Stimulated activated memory B cell treated with anti-CD40 and anti-IgM and Interleukin-4, amounts not matched to agents 10 μg/mL and 1 μg/mL and 100 μg/mL, for 72 hours (primary cell): ENCODE data around the gene MPPED1.

ENCODE experiments used
- ATAC-seq: fragments of 150-1000 bp; cut with Tn5 transposase; 2 replicates; pipeline ENCODE4 v1.10.0; 2021
- H3K27ac Mint-ChIP-seq: one replicate; pipeline ENCODE4 v1.8.0; 2022; ENCODE audit warnings: mild to moderate bottlenecking, mixed read lengths
- H3K27me3 Mint-ChIP-seq: one replicate; pipeline ENCODE4 v1.8.0; 2022; ENCODE audit warnings: mixed read lengths
- H3K36me3 Mint-ChIP-seq: one replicate; pipeline ENCODE4 v1.8.0; 2022; ENCODE audit warnings: mixed read lengths
- H3K4me1 Mint-ChIP-seq: one replicate; pipeline ENCODE4 v1.8.0; 2022; ENCODE audit warnings: mixed read lengths
- H3K4me3 Mint-ChIP-seq: one replicate; pipeline ENCODE4 v1.8.0; 2022; ENCODE audit warnings: mild to moderate bottlenecking, moderate library complexity, mixed read lengths
- H3K9me3 Mint-ChIP-seq: one replicate; pipeline ENCODE4 v1.8.0; 2022; ENCODE audit warnings: mixed read lengths

MPPED1 gene

DNA sequence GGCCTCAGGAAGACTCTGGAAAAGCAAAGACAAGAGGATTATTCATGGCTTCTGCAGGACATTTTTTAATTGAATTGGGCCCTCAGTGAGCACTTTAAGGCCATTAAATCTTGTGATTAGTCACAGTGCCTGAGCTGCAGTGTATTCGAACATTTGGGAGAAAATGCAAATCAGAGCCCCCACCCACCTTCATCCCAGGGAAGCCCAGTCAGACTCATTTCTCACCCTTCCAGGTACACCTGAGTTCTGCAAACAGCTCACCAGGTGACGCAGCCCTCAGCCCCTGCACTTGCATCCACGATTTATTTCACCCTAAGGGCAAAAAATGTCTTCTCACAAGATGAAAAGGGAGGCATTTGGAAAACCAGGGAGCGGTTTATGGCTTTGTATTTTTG is 128.7 kb downstream of the MPPED1 start:
- Mint-ChIP-seq H3K4me1 (no peaks in the 10 kb centered on the region), H3K27ac (no peak overlapping the region), H3K36me3 (no peaks in the 10 kb centered on the region), H3K27me3 (peaks cover 37% of the 10 kb centered on the region), H3K4me3 (no peak overlapping the region), H3K9me3 (no peaks in the 10 kb centered on the region)
- no peak for ATAC-seq

GRCh38 chr22:43541022-43541421 is 129.2 kb downstream of the MPPED1 start:
- no peaks in the 10 kb centered on the region for H3K9me3 Mint-ChIP-seq
- H3K36me3 Mint-ChIP-seq: no peaks in the 10 kb centered on the region

GRCh38 chr22:43541462-43542407 is 129.9 kb downstream of the MPPED1 start:
- H3K27me3 Mint-ChIP-seq: peaks cover 36% of the 10 kb centered on the region
- H3K36me3 Mint-ChIP-seq: no peaks in the 10 kb centered on the region
- ATAC-seq: no peak
- H3K4me1 Mint-ChIP-seq: no peaks in the 10 kb centered on the region
- H3K9me3 Mint-ChIP-seq: no peaks in the 10 kb centered on the region
- H3K4me3 Mint-ChIP-seq: no peak overlapping the region
- no peak overlapping the region for H3K27ac Mint-ChIP-seq

More at GRCh38 chr22:43541022-43541421, 129.2 kb downstream of the MPPED1 start:
- H3K27me3 Mint-ChIP-seq: peaks cover 33% of the 10 kb centered on the region
- no peak overlapping the region for H3K27ac Mint-ChIP-seq
- H3K4me3 Mint-ChIP-seq: no peak overlapping the region
- H3K4me1 Mint-ChIP-seq: no peaks in the 10 kb centered on the region
- ATAC-seq: no peak

- H3K4me1 Mint-ChIP-seq: no peaks in the 10 kb centered on the region
- no peaks in the 10 kb centered on the region for H3K36me3 Mint-ChIP-seq
- no peak overlapping the region for H3K27ac Mint-ChIP-seq
- no peak for ATAC-seq
- H3K27me3 Mint-ChIP-seq: peaks cover 44% of the 10 kb centered on the region
- H3K9me3 Mint-ChIP-seq: no peaks in the 10 kb centered on the region
- H3K4me3 Mint-ChIP-seq: no peak overlapping the region
These were observed 131.1 kb downstream of the MPPED1 start for GRCh38 chr22:43542681-43543521.

GRCh38 chr22:43543522-43544288 is 131.9 kb downstream of the MPPED1 start:
- H3K4me1 Mint-ChIP-seq: no peaks in the 10 kb centered on the region
- H3K36me3 Mint-ChIP-seq: no peaks in the 10 kb centered on the region

DNA sequence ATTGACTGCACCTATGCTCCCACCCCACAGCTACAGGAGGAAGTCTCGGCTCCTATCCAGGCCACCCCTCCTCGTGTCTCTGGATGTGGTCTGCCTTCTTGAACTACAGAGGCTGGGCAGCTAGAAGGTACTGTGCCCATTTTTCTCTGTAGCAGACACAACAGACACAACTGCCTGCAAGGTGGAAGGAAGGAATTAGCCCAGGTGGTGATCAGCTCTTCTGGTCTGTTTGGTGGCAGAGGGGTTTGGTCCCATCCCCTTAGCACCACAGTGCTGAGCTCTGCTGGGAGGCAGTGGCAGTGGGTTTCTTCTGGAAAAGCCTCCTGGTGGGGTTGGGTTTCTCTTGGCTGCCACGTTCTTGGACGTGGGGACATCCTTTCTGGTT is 132.5 kb downstream of the MPPED1 start:
- no peaks in the 10 kb centered on the region for H3K36me3 Mint-ChIP-seq
- no peak overlapping the region for H3K4me3 Mint-ChIP-seq
- H3K9me3 Mint-ChIP-seq: no peaks in the 10 kb centered on the region
- H3K4me1 Mint-ChIP-seq: no peaks in the 10 kb centered on the region
- peaks cover 44% of the 10 kb centered on the region for H3K27me3 Mint-ChIP-seq
- ATAC-seq: no peak
- no peak overlapping the region for H3K27ac Mint-ChIP-seq

More at GRCh38 chr22:43543522-43544288, 131.9 kb downstream of the MPPED1 start:
- no peak overlapping the region for H3K4me3 Mint-ChIP-seq
- ATAC-seq: no peak
- no peaks in the 10 kb centered on the region for H3K9me3 Mint-ChIP-seq
- H3K27me3 Mint-ChIP-seq: peaks cover 44% of the 10 kb centered on the region
- H3K27ac Mint-ChIP-seq: no peak overlapping the region

GRCh38 chr22:43546186-43546585 is 134.4 kb downstream of the MPPED1 start:
- Mint-ChIP-seq H3K27ac (no peak overlapping the region), H3K9me3 (no peaks in the 10 kb centered on the region), H3K27me3 (peaks cover 44% of the 10 kb centered on the region), H3K4me1 (no peaks in the 10 kb centered on the region), H3K36me3 (no peaks in the 10 kb centered on the region), H3K4me3 (no peak overlapping the region)
- no peak for ATAC-seq

- Mint-ChIP-seq H3K27me3 (peaks cover 34% of the 10 kb centered on the region), H3K4me1 (no peaks in the 10 kb centered on the region), H3K36me3 (no peaks in the 10 kb centered on the region), H3K4me3 (no peak overlapping the region), H3K27ac (no peak overlapping the region), H3K9me3 (no peaks in the 10 kb centered on the region)
- no peak for ATAC-seq
These were observed 138.3 kb downstream of the MPPED1 start for GRCh38 chr22:43550024-43550620.

DNA sequence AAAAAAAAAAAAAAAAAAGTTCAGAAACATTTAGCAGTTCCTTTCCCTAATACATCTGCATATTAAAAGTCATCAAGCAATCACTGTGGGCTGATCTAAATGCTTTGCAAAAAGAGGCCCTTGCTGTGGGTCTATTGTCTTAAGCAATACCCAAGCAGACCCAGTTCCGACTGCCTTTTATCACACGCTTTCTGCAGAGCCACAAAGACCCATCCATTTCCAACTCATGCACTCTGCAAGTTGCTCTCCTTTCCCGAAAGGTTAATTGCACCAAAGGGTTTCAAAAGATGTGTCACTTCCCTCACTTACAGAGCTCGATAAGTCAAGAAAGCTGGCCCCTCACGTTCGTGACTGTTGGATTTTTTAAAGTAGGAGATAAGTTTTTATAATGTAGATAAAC is 138.9 kb downstream of the MPPED1 start:
- ATAC-seq: no peak
- H3K4me1 Mint-ChIP-seq: no peaks in the 10 kb centered on the region
- H3K27ac Mint-ChIP-seq: no peak overlapping the region
- H3K9me3 Mint-ChIP-seq: no peaks in the 10 kb centered on the region
- no peak overlapping the region for H3K4me3 Mint-ChIP-seq
- H3K36me3 Mint-ChIP-seq: no peaks in the 10 kb centered on the region
- peaks cover 40% of the 10 kb centered on the region for H3K27me3 Mint-ChIP-seq

GRCh38 chr22:43553451-43554258 is 141.8 kb downstream of the MPPED1 start:
- Mint-ChIP-seq H3K4me3 (no peak overlapping the region), H3K27me3 (peaks cover 34% of the 10 kb centered on the region), H3K27ac (no peak overlapping the region), H3K36me3 (no peaks in the 10 kb centered on the region), H3K9me3 (no peaks in the 10 kb centered on the region), H3K4me1 (no peaks in the 10 kb centered on the region)
- no peak for ATAC-seq

- Mint-ChIP-seq H3K4me1 (no peaks in the 10 kb centered on the region), H3K4me3 (no peak overlapping the region), H3K27me3 (peaks cover 34% of the 10 kb centered on the region), H3K9me3 (no peaks in the 10 kb centered on the region), H3K36me3 (no peaks in the 10 kb centered on the region), H3K27ac (no peak overlapping the region)
- ATAC-seq: no peak
These were observed 142.4 kb downstream of the MPPED1 start for GRCh38 chr22:43554259-43554636.

DNA sequence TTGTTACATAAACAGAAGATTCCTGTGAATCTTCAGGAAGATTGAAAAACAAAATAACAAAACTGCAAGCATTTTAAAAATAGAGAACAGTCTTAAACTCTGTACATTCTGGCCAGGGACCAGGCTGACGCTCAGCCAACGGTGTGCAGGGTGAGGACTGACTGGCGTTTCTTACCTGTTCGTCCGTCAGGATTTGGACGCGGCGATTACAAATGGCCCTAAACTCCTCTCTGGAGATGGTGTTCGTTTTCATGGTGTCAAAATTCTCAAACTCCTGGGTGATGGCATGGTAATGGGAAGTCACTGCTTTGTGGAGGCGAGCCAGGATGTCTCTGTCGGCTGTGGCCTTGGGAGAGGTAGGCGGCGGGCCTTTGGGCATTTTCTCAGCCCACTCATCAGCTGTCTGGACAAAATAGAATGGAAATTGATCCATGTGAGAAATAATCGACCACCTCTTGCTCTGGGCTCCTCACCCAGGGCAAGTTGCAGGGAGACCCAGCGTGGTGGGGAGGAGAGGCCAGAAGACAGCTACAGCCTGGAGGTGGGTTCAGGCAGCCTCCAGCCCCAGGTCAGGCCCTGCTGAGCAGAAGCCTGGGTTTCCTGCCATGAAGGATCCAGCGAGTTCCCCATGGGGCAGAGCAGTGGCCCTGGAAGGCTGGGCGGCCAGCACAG is 143.0 kb downstream of the MPPED1 start:
- Mint-ChIP-seq H3K27me3 (peaks cover 34% of the 10 kb centered on the region), H3K27ac (no peak overlapping the region), H3K36me3 (no peaks in the 10 kb centered on the region), H3K9me3 (no peaks in the 10 kb centered on the region), H3K4me1 (no peaks in the 10 kb centered on the region), H3K4me3 (no peak overlapping the region)
- no peak for ATAC-seq

- no peak overlapping the region for H3K4me3 Mint-ChIP-seq
- H3K9me3 Mint-ChIP-seq: no peaks in the 10 kb centered on the region
- ATAC-seq: no peak
- no peaks in the 10 kb centered on the region for H3K4me1 Mint-ChIP-seq
- H3K27me3 Mint-ChIP-seq: peaks cover 34% of the 10 kb centered on the region
- H3K27ac Mint-ChIP-seq: no peak overlapping the region
- H3K36me3 Mint-ChIP-seq: no peaks in the 10 kb centered on the region
These were observed 144.0 kb downstream of the MPPED1 start for GRCh38 chr22:43555561-43556515.
